SK-N-SH (cell line): ENCODE measurements around the gene ANKFN1. TPM values are rescaled to one million over a fixed set of nuclear protein-coding genes. Genes with fewer than 3 reads are reported as not detected.

Experiments used
- CTCF ChIA-PET: fragments of 300-600, 350-600 bp; formaldehyde crosslinking; extraction: SDS; loops from one replicate; lab custom pipeline; 2021; lab: Yijun Ruan, JAX
- POLR2A ChIA-PET: fragments of 350-600 bp; sonication (Branson Sonifier 250); formaldehyde crosslinking; extraction: SDS; loops from one replicate; lab custom pipeline; 2020; ENCODE audit warnings: antibody characterized with exemption, inconsistent platforms; lab: Yijun Ruan, JAX
- DNase-seq: peaks from one replicate; pipeline ENCODE4 v3.0.0; 2012
- H2AFZ ChIP-seq: fragments of 200-600 bp; sonication (generic); 2 replicates; pipeline ENCODE4 v1.8.1; 2016; ENCODE audit warnings: antibody characterized with exemption, mild to moderate bottlenecking, low read depth
- H3F3A ChIP-seq: fragments of 200-600 bp; sonication (generic); replicated peaks from 2 replicates; pipeline ENCODE3; 2016; ENCODE audit warnings: antibody characterized with exemption, mild to moderate bottlenecking; ENCODE audit not compliant: insufficient read depth
- H3K27ac ChIP-seq, 2 experiments: fragments of 200-500 bp in 1 of 2; fragments of 200-600 bp in 1 of 2; sonication (Bioruptor generic) in 1 of 2; sonication (generic), shearing (Covaris generic) in 1 of 2; 2 replicates each; pipeline versions ENCODE4 v1.5.1 to v1.6.1; 2014 to 2016; ENCODE audit warnings: low read depth in 2 of 2, inconsistent platforms in 1 of 2, low read length in 1 of 2, mild to moderate bottlenecking in 1 of 2, mixed read lengths in 1 of 2
- H3K27me3 ChIP-seq: fragments of 200-600 bp; sonication (generic), shearing (Covaris generic); 2 replicates; pipeline ENCODE4 v1.6.1; 2016; ENCODE audit warnings: mixed run types; ENCODE audit not compliant: insufficient read depth
- H3K36me3 ChIP-seq, 2 experiments: fragments of 200-500 bp in 1 of 2; fragments of 200-600 bp in 1 of 2; sonication (Bioruptor generic) in 1 of 2; sonication (generic) in 1 of 2; replicated peaks in 1 of 2; 2 replicates each; pipeline versions ENCODE3 to v1.5.1; 2014 to 2016; ENCODE audit warnings: low read length in 1 of 2, mild to moderate bottlenecking in 1 of 2; ENCODE audit not compliant: insufficient read depth in 2 of 2, control insufficient read depth in 1 of 2
- H3K4me1 ChIP-seq, 2 experiments: fragments of 200-500 bp in 1 of 2; fragments of 200-600 bp in 1 of 2; sonication (Bioruptor generic) in 1 of 2; sonication (generic), shearing (Covaris generic) in 1 of 2; 2 replicates each; pipeline versions ENCODE4 v1.5.1 to v1.6.1; 2014 to 2016; ENCODE audit warnings: low read depth in 1 of 2, low read length in 1 of 2, mixed run types in 1 of 2; ENCODE audit not compliant: insufficient read depth in 2 of 2, control insufficient read depth in 1 of 2
- H3K4me2 ChIP-seq: fragments of 200-600 bp; sonication (generic), shearing (Covaris generic); 2 replicates; pipeline ENCODE4 v1.6.1; 2017; ENCODE audit warnings: mixed run types
- H3K4me3 ChIP-seq, 2 experiments: fragments of 200-500 bp in 1 of 2; fragments of 200-600 bp in 1 of 2; sonication (Bioruptor generic) in 1 of 2; sonication (generic), shearing (Covaris generic) in 1 of 2; 2 replicates each; pipeline versions ENCODE4 v1.5.1 to v1.8.1; 2014 to 2016; ENCODE audit warnings: low read depth in 2 of 2, inconsistent platforms in 1 of 2, low read length in 1 of 2, mild to moderate bottlenecking in 1 of 2, mixed read lengths in 1 of 2, moderate library complexity in 1 of 2
- H3K79me2 ChIP-seq: fragments of 200-600 bp; sonication (generic); 2 replicates; pipeline ENCODE4 v1.8.1; 2017; ENCODE audit warnings: mild to moderate bottlenecking; ENCODE audit not compliant: insufficient read depth
- H3K9ac ChIP-seq: fragments of 200-600 bp; sonication (generic); 2 replicates; pipeline ENCODE4 v1.6.1; 2017; ENCODE audit warnings: mixed run types
- H3K9me2 ChIP-seq: fragments of 200-600 bp; sonication (generic); 2 replicates; pipeline ENCODE4 v1.6.1; 2017; ENCODE audit warnings: mixed run types
- H3K9me3 ChIP-seq: fragments of 200-600 bp; sonication (generic); 2 replicates; pipeline ENCODE4 v1.6.1; 2017; ENCODE audit warnings: mixed run types, mild to moderate bottlenecking, moderate library complexity
- H4K20me1 ChIP-seq: fragments of 200-600 bp; sonication (generic); 2 replicates; pipeline ENCODE4 v1.6.1; 2017; ENCODE audit warnings: mild to moderate bottlenecking, mixed run types; ENCODE audit not compliant: insufficient read depth
- CHD2 ChIP-seq: fragments of 150-350 bp; IDR thresholded peaks from 2 replicates; pipeline ENCODE4 v1.6.1; 2018; ENCODE audit warnings: low read length; ENCODE audit not compliant: partially characterized antibody
- CTCF ChIP-seq: fragments of 200-600 bp; sonication (generic); IDR thresholded peaks from 2 replicates; pipeline ENCODE4 v1.6.1; 2017; ENCODE audit warnings: antibody characterized with exemption, mild to moderate bottlenecking, moderate library complexity
- ELF1 ChIP-seq: IDR thresholded peaks from 2 replicates; pipeline ENCODE4 v1.4.0; 2012
- EP300 ChIP-seq, 2 experiments: IDR thresholded peaks; 2 replicates each; pipeline versions ENCODE4 v1.4.0 to v1.6.1; 2012; ENCODE audit warnings: borderline replicate concordance in 1 of 2, low read depth in 1 of 2, low read length in 1 of 2
- EZH2phosphoT487 ChIP-seq: fragments of 200-600 bp; sonication (generic); IDR thresholded peaks from 2 replicates; pipeline ENCODE4 v1.6.1; 2017; ENCODE audit warnings: low read depth, mixed run types, mild to moderate bottlenecking, antibody characterized with exemption, moderate library complexity, borderline replicate concordance
- FOSL2 ChIP-seq: IDR thresholded peaks from 2 replicates; pipeline ENCODE4 v1.4.0; 2012; ENCODE audit warnings: low read depth, mild to moderate bottlenecking, moderate library complexity, borderline replicate concordance
- FOXJ3 ChIP-seq: sonication (generic); formaldehyde crosslinking; IDR thresholded peaks from 2 replicates; pipeline ENCODE4 v1.5.1; 2020; ENCODE audit warnings: mild to moderate bottlenecking, missing genetic modification reagents
- FOXM1 ChIP-seq: IDR thresholded peaks from 2 replicates; pipeline ENCODE4 v1.4.0; 2012; ENCODE audit warnings: low read depth, mild to moderate bottlenecking
- GATA2 ChIP-seq: sonication (generic); formaldehyde crosslinking; IDR thresholded peaks from 2 replicates; pipeline ENCODE4 v1.5.0; 2020; ENCODE audit warnings: mild to moderate bottlenecking, missing genetic modification reagents
- JUND ChIP-seq: IDR thresholded peaks from 2 replicates; pipeline ENCODE4 v1.4.0; 2012
- NRF1 ChIP-seq: IDR thresholded peaks from 2 replicates; pipeline ENCODE4 v1.6.1; 2012; ENCODE audit warnings: low read depth, mild to moderate bottlenecking, low read length
- POLR2AphosphoS5 ChIP-seq: IDR thresholded peaks from 2 replicates; pipeline ENCODE4 v1.6.1; 2012; ENCODE audit warnings: low read depth, low read length
- RAD21 ChIP-seq: IDR thresholded peaks from 2 replicates; pipeline ENCODE4 v1.6.1; 2012; ENCODE audit warnings: mild to moderate bottlenecking, low read length
- RCOR1 ChIP-seq: fragments of 150-350 bp; IDR thresholded peaks from 2 replicates; pipeline ENCODE4 v1.6.1; 2017; ENCODE audit warnings: antibody characterized with exemption, low read length
- RXRA ChIP-seq: IDR thresholded peaks from 2 replicates; pipeline ENCODE4 v1.4.0; 2012; ENCODE audit warnings: low read depth, mild to moderate bottlenecking, borderline replicate concordance
- TAF1 ChIP-seq: IDR thresholded peaks from 2 replicates; pipeline ENCODE4 v1.6.1; 2012; ENCODE audit warnings: low read depth, mild to moderate bottlenecking, low read length, moderate library complexity, borderline replicate concordance
- TCF12 ChIP-seq: IDR thresholded peaks from 2 replicates; pipeline ENCODE4 v1.4.0; 2012
- WGBS: methylation state at CpG from one replicate; pipeline ENCODE4 v1.1.6; 2017; ENCODE audit warnings: low lambda C conversion rate; 5-methylcytosine and 5-hydroxymethylcytosine counted together
- polyA plus RNA-seq, 3 experiments: library from polyadenylated mRNA; depleted of rRNA; stranded (reverse); fragments of >200 nt; gene quantifications; 2 replicates each; pipeline ENCODE4 v1.2.3, GENCODE V29; 2012

Gene ANKFN1
- polyA plus RNA-seq, 1 of the 3 experiments (the other 2 are of a cell fraction) = 0.07 TPM

GRCh38 chr17:56108811-56109284 lies 44.4 kb upstream of the ANKFN1 start:
- Histone ChIP-seq H3K4me2 (no peak overlapping the region), H3K9me3 (no peaks in the 10 kb centered on the region), H3K36me3 (no peaks in the 10 kb centered on the region), H2AFZ (no peak overlapping the region), H3K9me2 (no peaks in the 10 kb centered on the region), H3K9ac (no peak overlapping the region), H3K27ac (no peak overlapping the region), H3K79me2 (no peaks in the 10 kb centered on the region), H4K20me1 (no peaks in the 10 kb centered on the region), H3F3A (peaks cover 11% of the 10 kb centered on the region), H3K4me1 (peaks cover 0 to 4% of the 10 kb centered on the region in 2 experiments; a peak in 1 of 4 replicates), H3K4me3 (no peak overlapping the region), H3K27me3 (peaks cover 30% of the 10 kb centered on the region; the same call in 1 of the 2 replicates)
- DNase-seq = no peak
- ChIA-PET CTCF (no interaction called here), POLR2A (no interaction called here)
- WGBS = 3% methylated on average over 2 of the region's 2 CpGs
- TF ChIP-seq TAF1 (no peak), EZH2phosphoT487 (no peak), EP300 (IDR thresholded peaks at IDR 0.05; ENCODE audit: borderline replicate concordance in 1 of 2, low read depth in 1 of 2, low read length in 1 of 2) (no peak), RXRA (no peak), FOXM1 (no peak), RAD21 (no peak)

- DNase-seq = no peak
- CTCF ChIA-PET = no interaction called here
- H3K9me3 ChIP-seq = no peaks in the 10 kb centered on the region
- POLR2A ChIA-PET = no interaction called here
- no peaks in the 10 kb centered on the region for H3K9me2 ChIP-seq
- no peaks in the 10 kb centered on the region for H3K36me3 ChIP-seq
- no peaks in the 10 kb centered on the region for H4K20me1 ChIP-seq
- TF ChIP-seq POLR2AphosphoS5 = no peak
- no peak for TF ChIP-seq ELF1
- TF ChIP-seq FOXJ3 = no peak
- no peak for TF ChIP-seq GATA2 (CRISPR knock-in tag)
- no peak for TF ChIP-seq CHD2
- H3K4me1 ChIP-seq = peaks cover 0 to 4% of the 10 kb centered on the region in 2 experiments; a peak in 1 of 4 replicates
- WGBS = 35% methylated on average over 3 of the region's 3 CpGs
- H3K27ac ChIP-seq = no peak overlapping the region
- H3K4me2 ChIP-seq = no peak overlapping the region
- H3F3A ChIP-seq = peaks cover 11% of the 10 kb centered on the region
- no peaks in the 10 kb centered on the region for H3K79me2 ChIP-seq
- no peak overlapping the region for H3K9ac ChIP-seq
- H2AFZ ChIP-seq = no peak overlapping the region
- H3K27me3 ChIP-seq = peaks cover 24% of the 10 kb centered on the region; the same call in 1 of the 2 replicates
- H3K4me3 ChIP-seq = no peak overlapping the region
Measured at GRCh38 chr17:56109836-56110235, 43.4 kb upstream of the ANKFN1 start.

- H4K20me1 ChIP-seq = no peaks in the 10 kb centered on the region
- peaks cover 11% of the 10 kb centered on the region for H3F3A ChIP-seq
- TF ChIP-seq ELF1 = no peak
- TF ChIP-seq EP300 (IDR thresholded peaks at IDR 0.05; ENCODE audit: borderline replicate concordance in 1 of 2, low read depth in 1 of 2, low read length in 1 of 2) = no peak
- TF ChIP-seq CHD2 = no peak
- TF ChIP-seq RXRA = no peak
- TF ChIP-seq CTCF = no peak
- no peak for TF ChIP-seq TCF12
- no peak for TF ChIP-seq RCOR1
- no peak for TF ChIP-seq NRF1
- TF ChIP-seq JUND = no peak
- TF ChIP-seq FOSL2 = no peak
- no peak for TF ChIP-seq FOXJ3
- ChIA-PET POLR2A (no interaction called here), CTCF (interaction anchor here (1.4 kb wide), 1 partner anchor 51 kb away, joined by 4 read pairs; no protein-coding TSS in a partner anchor)
- no peak overlapping the region for H3K9ac ChIP-seq
- peaks cover 17% of the 10 kb centered on the region; the same call in 1 of the 2 replicates for H3K27me3 ChIP-seq
- H2AFZ ChIP-seq = no peak overlapping the region
- no peak for DNase-seq
- H3K27ac ChIP-seq = no peak overlapping the region
- H3K79me2 ChIP-seq = no peaks in the 10 kb centered on the region
- 7% methylated on average over 4 of the region's 4 CpGs for WGBS
- H3K4me2 ChIP-seq = no peak overlapping the region
- no peaks in the 10 kb centered on the region for H3K36me3 ChIP-seq
- H3K4me3 ChIP-seq = no peak overlapping the region
- H3K9me3 ChIP-seq = no peaks in the 10 kb centered on the region
- no peaks in the 10 kb centered on the region for H3K9me2 ChIP-seq
- peaks cover 0 to 4% of the 10 kb centered on the region in 2 experiments; a peak in 1 of 4 replicates for H3K4me1 ChIP-seq
Measured at GRCh38 chr17:56110463-56111135, 42.7 kb upstream of the ANKFN1 start.
